Body of pancreas (tissue), 4 donors: ENCODE results near the gene SUGCT. TPM values are rescaled to one million over a fixed set of nuclear protein-coding genes. Genes with fewer than 3 reads are reported as not detected.

ENCODE experiments used
- ATAC-seq: fragments of 150-250 bp; one replicate; pipeline ENCODE4 v1.9.1; 2016
- DNase-seq, 4 donors: peaks; one replicate each; pipeline ENCODE4 v3.0.0-alpha.2; 2019
- H3K27ac ChIP-seq, 4 donors: fragments of 200-600 bp; sonication (generic); 1 replicate in 3 of 4; 2 replicates in 1 of 4; pipeline versions ENCODE4 v1.5.1 to v1.6.1; 2016 to 2019; ENCODE audit warnings: mild to moderate bottlenecking in 1 of 4, mixed read lengths in 1 of 4, moderate library complexity in 1 of 4
- H3K27me3 ChIP-seq, 2 donors: fragments of 200-600 bp; sonication (generic); one replicate each; pipeline ENCODE4 v1.6.0; 2016; ENCODE audit warnings: mild to moderate bottlenecking in 1 of 2
- H3K36me3 ChIP-seq, 2 donors: fragments of 200-600 bp; sonication (generic); replicated peaks in 1 of 2; 2 replicates each; pipeline ENCODE4 v1.5.1; 2016; ENCODE audit warnings: low read depth in 2 of 2; ENCODE audit not compliant: insufficient read depth in 1 of 2
- H3K4me1 ChIP-seq: fragments of 200-600 bp; sonication (generic); one replicate; pipeline ENCODE4 v1.6.0; 2016
- H3K4me3 ChIP-seq, 2 donors: fragments of 200-600 bp; sonication (generic); 1 replicate in 1 of 2; 2 replicates in 1 of 2; pipeline ENCODE4 v1.5.1; 2016 to 2019
- H3K9me3 ChIP-seq, 3 donors: fragments of 200-600 bp; sonication (generic); 1 replicate in 2 of 3; 2 replicates in 1 of 3; pipeline ENCODE4 v1.5.1; 2016
- POLR2A ChIP-seq, 3 donors: fragments of 450-650 bp; IDR thresholded peaks; one replicate each; pipeline ENCODE4 v1.6.1; 2016; ENCODE audit warnings: antibody characterized with exemption in 3 of 3, mild to moderate bottlenecking in 2 of 3
- WGBS, 2 donors: methylation state at CpG; one replicate each; pipeline ENCODE4 v1.1.5; 2017; 5-methylcytosine and 5-hydroxymethylcytosine counted together
- intact Hi-C: fragments of 100-400 bp; cut with DNase I; formaldehyde crosslinking; loops from one replicate; pipeline ENCODE4 v1.15.1; 2023
- total RNA-seq, 2 donors: library from RNA; depleted of rRNA; stranded (reverse); fragments of >200 nt; gene quantifications; one replicate each; pipeline ENCODE4 v1.1.0, GENCODE V29; 2016
- TF ChIP-seq, protein P1 (sequence below), 7 experiments: fragments of 450-650 bp in 4 of 7; fragments of 200-600 bp in 3 of 7; sonication (generic) in 3 of 7; IDR thresholded peaks; one replicate each; pipeline ENCODE4 v1.5.1; 2016 to 2019; ENCODE audit warnings: antibody characterized with exemption in 7 of 7

Gene SUGCT
- total RNA-seq, 2 donors from 2014 or later: 0.78 to 1.3 TPM

DNA sequence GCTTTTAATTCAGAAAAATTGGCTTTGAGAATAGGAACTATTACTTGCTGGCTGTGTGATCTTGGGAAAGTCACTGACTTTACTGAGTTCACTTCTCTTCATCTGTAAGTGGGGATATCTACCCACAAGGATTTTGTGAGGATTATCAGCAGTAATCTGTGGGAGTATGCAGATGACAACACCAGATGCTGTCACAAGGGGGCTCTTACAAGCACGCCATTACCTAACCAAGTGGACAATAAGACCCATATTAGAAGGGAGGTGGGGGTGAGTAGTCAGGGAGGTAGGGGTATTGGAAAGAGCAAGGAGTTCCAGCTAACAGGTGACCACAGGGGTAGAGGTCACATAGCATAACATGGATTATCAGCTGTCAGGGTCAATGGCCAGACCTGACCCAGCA, 569.4 kb downstream of the SUGCT start:
- no peak for ATAC-seq

DNA sequence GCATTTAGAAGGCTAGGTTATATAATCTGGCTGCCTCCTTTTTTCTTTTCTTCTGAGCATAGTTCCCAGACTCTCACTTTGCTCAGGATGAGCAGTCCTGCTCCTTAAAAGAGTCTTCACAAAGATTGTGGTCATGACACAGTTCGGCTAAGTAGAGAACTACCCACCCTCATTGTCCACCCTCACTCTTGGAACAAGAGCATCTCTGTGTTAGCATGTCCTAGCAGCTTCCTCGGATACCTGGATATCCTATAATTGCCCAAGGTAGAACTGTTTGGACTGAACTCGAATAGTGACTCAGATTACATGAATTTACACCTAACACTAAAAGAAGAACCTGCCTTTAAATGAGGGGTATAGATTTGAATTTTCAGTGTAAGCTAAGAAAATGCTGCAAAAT, 572.0 kb downstream of the SUGCT start:
- WGBS, 2 donors: 79 to 83% methylated on average over 3 of the region's 3 CpGs
- TF ChIP-seq, protein P1, sequence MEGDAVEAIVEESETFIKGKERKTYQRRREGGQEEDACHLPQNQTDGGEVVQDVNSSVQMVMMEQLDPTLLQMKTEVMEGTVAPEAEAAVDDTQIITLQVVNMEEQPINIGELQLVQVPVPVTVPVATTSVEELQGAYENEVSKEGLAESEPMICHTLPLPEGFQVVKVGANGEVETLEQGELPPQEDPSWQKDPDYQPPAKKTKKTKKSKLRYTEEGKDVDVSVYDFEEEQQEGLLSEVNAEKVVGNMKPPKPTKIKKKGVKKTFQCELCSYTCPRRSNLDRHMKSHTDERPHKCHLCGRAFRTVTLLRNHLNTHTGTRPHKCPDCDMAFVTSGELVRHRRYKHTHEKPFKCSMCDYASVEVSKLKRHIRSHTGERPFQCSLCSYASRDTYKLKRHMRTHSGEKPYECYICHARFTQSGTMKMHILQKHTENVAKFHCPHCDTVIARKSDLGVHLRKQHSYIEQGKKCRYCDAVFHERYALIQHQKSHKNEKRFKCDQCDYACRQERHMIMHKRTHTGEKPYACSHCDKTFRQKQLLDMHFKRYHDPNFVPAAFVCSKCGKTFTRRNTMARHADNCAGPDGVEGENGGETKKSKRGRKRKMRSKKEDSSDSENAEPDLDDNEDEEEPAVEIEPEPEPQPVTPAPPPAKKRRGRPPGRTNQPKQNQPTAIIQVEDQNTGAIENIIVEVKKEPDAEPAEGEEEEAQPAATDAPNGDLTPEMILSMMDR (IDR thresholded peaks at IDR 0.05): no peak
- no peak for TF ChIP-seq POLR2A (IDR thresholded peaks at IDR 0.05)
- no peak for DNase-seq

More for the DNA sequence above, 569.4 kb downstream of the SUGCT start:
- no peak for DNase-seq
- no peak overlapping the region for H3K27ac ChIP-seq
- H3K27me3 ChIP-seq: no peaks in the 10 kb centered on the region
- WGBS, 2 donors: 94 to 100% methylated on average over 1 of the region's 1 CpG
- H3K4me1 ChIP-seq: no peaks in the 10 kb centered on the region
- no peaks in the 10 kb centered on the region for H3K9me3 ChIP-seq
- intact Hi-C loops: no loop called here
- TF ChIP-seq, protein P1 (IDR thresholded peaks at IDR 0.05): no peak
- TF ChIP-seq POLR2A (IDR thresholded peaks at IDR 0.05): no peak
- no peaks in the 10 kb centered on the region for H3K36me3 ChIP-seq
- H3K4me3 ChIP-seq: no peak overlapping the region

GRCh38 chr7:40709062-40709964, 574.5 kb downstream of the SUGCT start:
- Histone ChIP-seq H3K9me3 (no peaks in the 10 kb centered on the region), H3K4me1 (no peaks in the 10 kb centered on the region), H3K36me3 (no peaks in the 10 kb centered on the region), H3K4me3 (no peak overlapping the region), H3K27ac (no peak overlapping the region), H3K27me3 (no peaks in the 10 kb centered on the region)
- ATAC-seq (no peak), DNase-seq (no peak)
- intact Hi-C loops: no loop called here
- WGBS, 2 donors: 69 to 74% methylated on average over 6 of the region's 6 CpGs
- no peak for TF ChIP-seq POLR2A (IDR thresholded peaks at IDR 0.05)
- TF ChIP-seq, protein P1 (IDR thresholded peaks at IDR 0.05): no peak

More for the DNA sequence above, 572.0 kb downstream of the SUGCT start:
- Histone ChIP-seq H3K9me3 (no peaks in the 10 kb centered on the region), H3K4me1 (no peaks in the 10 kb centered on the region), H3K27me3 (no peaks in the 10 kb centered on the region), H3K27ac (no peak overlapping the region), H3K4me3 (no peak overlapping the region), H3K36me3 (no peaks in the 10 kb centered on the region)
- ATAC-seq: no peak
- intact Hi-C loops: no loop called here

GRCh38 chr7:40711706-40712105, 576.9 kb downstream of the SUGCT start:
- no peak overlapping the region for H3K4me3 ChIP-seq
- ATAC-seq: no peak
- WGBS, 2 donors: 94 to 96% methylated on average over 6 of the region's 6 CpGs
- no peaks in the 10 kb centered on the region for H3K9me3 ChIP-seq
- H3K27me3 ChIP-seq: no peaks in the 10 kb centered on the region
- no peaks in the 10 kb centered on the region for H3K4me1 ChIP-seq
- intact Hi-C loops: no loop called here
- H3K27ac ChIP-seq: no peak overlapping the region
- no peaks in the 10 kb centered on the region for H3K36me3 ChIP-seq
- TF ChIP-seq POLR2A (IDR thresholded peaks at IDR 0.05): no peak
- TF ChIP-seq, protein P1 (IDR thresholded peaks at IDR 0.05): no peak
- DNase-seq: no peak
